ENCODE measurements around the gene LGR4.
"Not testable (repeated sequence)": the region's sequence is repeated elsewhere in the genome, so short reads cannot be mapped to it uniquely, and the experiment has no call there.

The LGR4 gene

DNA sequence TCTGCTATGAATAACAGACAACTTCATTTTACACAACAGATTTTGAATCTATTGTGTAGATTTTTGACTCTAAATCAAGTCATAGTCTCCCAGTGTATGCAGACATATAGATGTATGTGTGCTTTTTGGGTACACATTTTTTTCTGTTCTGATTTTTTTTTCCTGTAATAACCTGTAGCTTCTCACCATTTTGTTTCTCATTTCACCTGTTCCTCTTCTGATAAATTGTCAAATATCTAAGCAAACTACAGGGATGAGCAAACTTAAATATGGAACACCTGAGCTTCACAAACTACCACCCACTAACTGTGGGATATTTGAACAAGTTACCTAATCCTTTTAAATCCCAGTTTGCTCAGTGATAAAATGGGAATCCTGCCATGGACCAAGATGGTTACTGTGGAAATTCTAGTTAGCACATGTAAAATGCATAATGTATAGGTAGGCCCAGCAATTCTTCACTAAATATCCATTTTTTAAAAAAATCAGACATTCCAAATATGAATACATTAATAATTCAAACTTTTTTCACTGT is 15.7 kb downstream of the LGR4 start:
- no peak for DNase-seq (ENCODE audit: low spot score)

GRCh38 chr11:27456140-27456794 is 16.3 kb downstream of the LGR4 start:
- DNase-seq (ENCODE audit: low spot score) = no peak

- no peak for DNase-seq (ENCODE audit: low spot score)
These were observed 16.9 kb downstream of the LGR4 start for GRCh38 chr11:27455667-27456066.

DNA sequence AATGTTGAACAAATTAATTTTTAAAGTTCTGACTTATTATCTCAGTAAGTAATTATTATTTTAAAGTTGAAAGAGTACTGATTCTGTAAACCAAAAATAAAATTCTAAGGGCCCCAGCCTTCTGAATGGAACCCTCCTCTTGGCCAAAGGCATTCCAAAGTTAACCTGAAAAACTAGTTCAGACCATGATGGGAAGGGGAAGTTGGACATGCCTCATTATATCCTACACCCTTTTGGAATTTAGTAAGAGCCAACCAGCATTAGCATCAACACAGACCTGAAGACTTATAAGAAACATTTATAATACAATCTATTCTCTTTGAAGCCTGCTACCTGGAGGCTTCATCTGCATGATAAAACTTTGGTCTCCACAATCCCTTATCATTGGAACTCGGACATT is 18.9 kb downstream of the LGR4 start:
- DNase-seq (ENCODE audit: low spot score) = no peak

- no peak for DNase-seq (ENCODE audit: low spot score)
These were observed 20.4 kb downstream of the LGR4 start for GRCh38 chr11:27452147-27452546.

DNA sequence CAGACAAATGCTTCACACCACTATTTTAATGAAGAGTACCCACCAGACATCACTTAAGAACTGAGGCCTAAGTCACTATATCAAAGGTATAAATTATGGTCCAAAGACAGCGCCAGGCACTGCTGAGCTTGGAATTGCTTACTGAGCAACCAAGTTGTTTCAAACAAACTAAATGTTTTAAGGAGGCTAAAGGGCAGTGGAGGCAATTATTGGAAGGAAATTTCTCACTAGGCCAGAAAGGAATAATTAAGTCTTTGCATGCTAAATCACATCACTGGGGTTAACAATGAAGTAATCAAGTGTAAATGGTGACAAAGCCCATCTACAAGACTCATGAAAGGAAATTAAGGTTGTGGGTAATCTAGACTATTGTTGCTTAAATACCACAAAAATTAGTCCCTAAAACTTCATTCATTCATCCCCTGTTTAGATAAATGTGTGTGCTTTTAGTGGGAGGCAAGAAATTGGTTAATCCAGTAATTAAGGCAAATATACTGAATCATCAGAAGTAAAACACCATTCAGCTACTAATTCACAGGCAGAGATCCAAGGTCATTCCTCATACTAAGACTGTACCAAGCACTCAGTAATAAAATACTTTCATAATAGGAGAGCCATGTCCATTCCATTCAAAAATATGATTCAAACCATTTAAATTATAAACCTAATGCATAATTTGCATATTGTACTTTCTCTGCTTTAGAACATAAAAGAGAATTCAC is 21.2 kb downstream of the LGR4 start:
- DNase-seq (ENCODE audit: low spot score) = no peak

GRCh38 chr11:27448184-27448540 is 24.4 kb downstream of the LGR4 start:
- DNase-seq (ENCODE audit: low spot score) = not testable (repeated sequence)

GRCh38 chr11:27447288-27448183 is 25.1 kb downstream of the LGR4 start:
- DNase-seq (ENCODE audit: low spot score) = no peak

DNA sequence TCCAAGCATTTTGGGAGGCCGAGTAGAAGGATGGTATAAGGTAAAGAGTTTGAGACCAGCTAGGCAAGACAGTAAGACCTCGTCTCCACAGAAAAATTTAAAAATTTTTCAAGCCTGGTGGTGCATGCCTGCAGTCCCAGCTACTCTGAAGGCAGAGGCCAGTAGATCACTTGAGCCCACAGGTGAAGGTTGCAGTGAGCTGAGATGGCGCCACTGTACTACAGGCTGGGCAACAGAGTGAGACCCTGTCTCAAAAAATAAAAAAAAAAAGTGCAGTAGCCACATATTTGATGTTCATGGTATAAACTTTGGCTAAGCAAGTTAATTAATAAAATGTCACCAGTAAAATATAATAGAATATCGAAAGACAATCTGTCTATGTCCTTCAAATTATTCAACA is 27.0 kb downstream of the LGR4 start:
- DNase-seq (ENCODE audit: low spot score) = no peak

GRCh38 chr11:27444801-27445215 is 27.8 kb downstream of the LGR4 start:
- DNase-seq (ENCODE audit: low spot score) = no peak

- no peak for DNase-seq (ENCODE audit: low spot score)
These were observed 28.7 kb downstream of the LGR4 start for GRCh38 chr11:27443746-27444507.

GRCh38 chr11:27443227-27443626 is 29.4 kb downstream of the LGR4 start:
- DNase-seq (ENCODE audit: low spot score) = no peak

GRCh38 chr11:27440090-27440489 is 32.5 kb downstream of the LGR4 start:
- no peak for DNase-seq (ENCODE audit: low spot score)

DNA sequence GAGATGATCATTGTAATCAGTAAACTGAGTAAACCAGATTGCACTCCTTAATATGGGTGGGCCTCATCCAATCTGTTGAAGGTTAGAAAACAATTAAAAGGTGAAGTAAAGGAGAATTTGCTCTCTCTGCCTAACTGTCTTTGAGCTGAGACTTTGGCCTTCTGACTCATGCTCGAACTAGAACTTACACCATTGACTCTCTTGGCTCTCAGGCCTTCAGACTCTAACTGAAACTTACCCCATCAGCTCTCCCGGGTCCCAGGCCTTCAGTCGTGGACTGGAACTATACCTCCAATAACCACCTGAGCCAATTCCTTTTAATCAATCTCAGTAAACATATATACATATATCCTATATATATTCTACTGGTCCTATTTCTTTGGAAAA is 34.0 kb downstream of the LGR4 start:
- no peak for DNase-seq (ENCODE audit: low spot score)

- no peak for DNase-seq (ENCODE audit: low spot score)
These were observed 34.6 kb downstream of the LGR4 start for GRCh38 chr11:27437829-27438594.

GRCh38 chr11:27436916-27437315 is 35.7 kb downstream of the LGR4 start:
- no peak for DNase-seq (ENCODE audit: low spot score)

DNA sequence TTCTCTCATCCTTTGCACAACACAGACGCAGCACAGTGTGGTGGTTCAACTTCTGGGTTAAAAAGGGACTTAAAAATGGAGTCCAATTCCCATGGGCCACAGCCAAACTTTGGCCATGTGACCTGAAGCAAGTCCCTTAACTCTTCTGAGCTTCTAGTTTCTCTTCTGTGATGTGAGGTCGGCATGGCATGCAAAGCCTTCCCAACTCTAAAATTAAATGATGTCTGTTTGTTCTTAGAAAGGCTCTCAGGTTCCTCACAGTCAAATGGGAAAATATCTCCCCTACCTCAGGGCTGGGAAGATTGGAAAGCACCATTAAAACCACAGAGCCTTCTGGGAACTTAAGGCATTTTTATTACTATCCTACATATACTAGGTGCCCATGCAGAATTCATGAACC is 38.8 kb downstream of the LGR4 start:
- no peak for DNase-seq (ENCODE audit: low spot score)

DNA sequence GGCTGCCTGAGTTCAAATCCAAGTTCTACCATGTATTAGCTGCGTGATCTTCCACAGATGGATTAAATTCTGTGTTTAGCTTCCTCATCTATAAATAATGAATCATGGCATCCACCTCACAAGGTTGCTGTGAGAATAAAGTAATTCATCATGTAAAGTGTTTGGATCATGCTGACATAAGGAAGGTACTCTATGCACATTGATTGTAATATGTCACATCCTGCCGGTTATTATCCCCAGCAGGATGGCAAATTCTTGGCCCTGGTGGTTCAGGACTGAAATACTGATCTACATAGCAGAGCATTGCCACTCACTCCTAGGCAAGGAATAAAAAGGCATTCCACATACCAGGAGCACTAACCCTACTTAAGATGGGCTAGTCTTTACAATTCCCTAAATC is 40.8 kb downstream of the LGR4 start:
- no peak for DNase-seq (ENCODE audit: low spot score)

DNA sequence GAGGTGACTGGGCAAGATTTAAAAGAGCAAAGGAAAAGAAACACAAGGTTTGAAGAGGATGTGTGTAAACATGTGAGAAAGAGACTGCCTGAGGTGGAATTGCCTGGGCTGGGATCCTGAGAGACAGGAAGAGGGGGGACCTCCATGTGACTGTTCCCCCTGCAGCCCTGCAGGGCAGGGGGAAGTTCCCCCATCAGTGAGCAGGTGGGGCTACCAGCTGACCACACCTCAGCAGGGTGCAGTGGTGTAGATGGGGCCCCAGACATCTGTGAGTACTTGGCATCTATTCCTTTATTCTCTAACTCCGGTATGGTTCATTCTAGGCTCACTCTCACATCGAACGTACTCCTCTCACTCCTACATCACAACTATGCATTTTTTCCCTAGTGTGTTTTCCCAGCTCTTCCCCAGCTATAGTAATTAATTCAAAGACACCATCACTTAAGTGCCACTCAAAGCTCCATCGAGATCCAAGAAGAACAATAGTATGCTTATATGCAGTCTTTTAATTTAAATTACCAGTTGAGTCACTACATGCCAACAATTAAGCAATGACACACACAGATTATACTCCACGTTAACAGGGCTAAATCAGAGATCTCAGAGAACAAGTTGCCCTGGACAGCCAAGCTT is 42.7 kb downstream of the LGR4 start:
- DNase-seq (ENCODE audit: low spot score) = no peak

- DNase-seq (ENCODE audit: low spot score) = no peak
These were observed 45.2 kb downstream of the LGR4 start for GRCh38 chr11:27427183-27427980.
